Natural killer cell treated with Interleukin-12 subunit alpha and Interleukin-12 subunit beta and Interleukin-15 and Interleukin-18, amount 100 ng/mL, for 72 hours (primary cell): Measurements from ENCODE around the gene GPC6. TPM values are rescaled to one million over a fixed set of nuclear protein-coding genes. Genes with fewer than 3 reads are reported as not detected.

Experiments
- ATAC-seq, 2 donors: fragments of 150-1000 bp; cut with Tn5 transposase in 1 of 2; sonication (Bioruptor Pico), chemical (Tn5 transposase) in 1 of 2; 2 replicates each; pipeline ENCODE4 v1.10.0; 2021
- DNase-seq: peaks from one replicate; pipeline ENCODE4 v3.0.0; 2022; ENCODE audit warnings: low spot score
- H3K27ac Mint-ChIP-seq, 2 donors: 1 replicate in 1 of 2; 2 replicates in 1 of 2; pipeline ENCODE4 v1.8.0; 2022; ENCODE audit warnings: mixed read lengths in 2 of 2, mild to moderate bottlenecking in 1 of 2, moderate library complexity in 1 of 2
- H3K27me3 Mint-ChIP-seq, 2 donors: 1 replicate in 1 of 2; 2 replicates in 1 of 2; pipeline ENCODE4 v1.8.0; 2022; ENCODE audit warnings: mixed read lengths in 2 of 2
- H3K36me3 Mint-ChIP-seq: one replicate; pipeline ENCODE4 v1.8.0; 2022; ENCODE audit warnings: mixed read lengths
- H3K4me1 Mint-ChIP-seq, 2 donors: 1 replicate in 1 of 2; 2 replicates in 1 of 2; pipeline ENCODE4 v1.8.0; 2022; ENCODE audit warnings: low read depth in 2 of 2, mixed read lengths in 2 of 2, mild to moderate bottlenecking in 1 of 2
- H3K4me3 Mint-ChIP-seq: one replicate; pipeline ENCODE4 v1.8.0; 2022; ENCODE audit warnings: mixed read lengths
- H3K9me3 Mint-ChIP-seq: 2 replicates; pipeline ENCODE4 v1.8.0; 2022; ENCODE audit warnings: mixed read lengths
- total RNA-seq, 2 donors: library from RNA; stranded (reverse); gene quantifications; one replicate each; pipeline ENCODE4 v1.2.3, GENCODE V29; 2022

The GPC6 gene
- total RNA-seq, 2 donors from 2014 or later: not detected

GRCh38 chr13:93409816-93410215 lies 183.2 kb downstream of the GPC6 start:
- H3K4me1 Mint-ChIP-seq: no peaks in the 10 kb centered on the region
- DNase-seq: no peak
- ATAC-seq: no peak
- H3K27ac Mint-ChIP-seq: no peak overlapping the region
- H3K36me3 Mint-ChIP-seq: no peaks in the 10 kb centered on the region
- H3K9me3 Mint-ChIP-seq: peaks cover 5% of the 10 kb centered on the region
- no peaks in the 10 kb centered on the region for H3K27me3 Mint-ChIP-seq
- H3K4me3 Mint-ChIP-seq: no peak overlapping the region

- DNase-seq (no peak), ATAC-seq (no peak)
- no peaks in the 10 kb centered on the region for H3K27me3 Mint-ChIP-seq
- no peak overlapping the region for H3K4me3 Mint-ChIP-seq
- no peaks in the 10 kb centered on the region for H3K4me1 Mint-ChIP-seq
- H3K27ac Mint-ChIP-seq: no peak overlapping the region
- H3K9me3 Mint-ChIP-seq: peaks cover 5% of the 10 kb centered on the region
- no peaks in the 10 kb centered on the region for H3K36me3 Mint-ChIP-seq
These were observed 184.6 kb downstream of the GPC6 start for GRCh38 chr13:93411186-93411680.

GRCh38 chr13:93412676-93413075 lies 186.1 kb downstream of the GPC6 start:
- Mint-ChIP-seq H3K27me3 (no peaks in the 10 kb centered on the region), H3K4me3 (no peak overlapping the region), H3K36me3 (no peaks in the 10 kb centered on the region), H3K27ac (no peak overlapping the region), H3K4me1 (no peaks in the 10 kb centered on the region), H3K9me3 (peaks cover 5% of the 10 kb centered on the region)
- ATAC-seq (no peak), DNase-seq (no peak)

GRCh38 chr13:93413972-93414717 lies 187.5 kb downstream of the GPC6 start:
- no peaks in the 10 kb centered on the region for H3K4me1 Mint-ChIP-seq
- H3K4me3 Mint-ChIP-seq: no peak overlapping the region
- H3K27ac Mint-ChIP-seq: no peak overlapping the region
- no peak for DNase-seq
- no peaks in the 10 kb centered on the region for H3K36me3 Mint-ChIP-seq
- H3K9me3 Mint-ChIP-seq: no peaks in the 10 kb centered on the region
- no peaks in the 10 kb centered on the region for H3K27me3 Mint-ChIP-seq
- no peak for ATAC-seq

GRCh38 chr13:93416736-93417355 lies 190.2 kb downstream of the GPC6 start:
- no peaks in the 10 kb centered on the region for H3K9me3 Mint-ChIP-seq
- no peaks in the 10 kb centered on the region for H3K27me3 Mint-ChIP-seq
- ATAC-seq (no peak), DNase-seq (no peak)
- H3K27ac Mint-ChIP-seq: no peak overlapping the region
- H3K4me3 Mint-ChIP-seq: no peak overlapping the region
- no peaks in the 10 kb centered on the region for H3K36me3 Mint-ChIP-seq
- no peaks in the 10 kb centered on the region for H3K4me1 Mint-ChIP-seq

- Mint-ChIP-seq H3K4me1 (no peaks in the 10 kb centered on the region), H3K4me3 (no peak overlapping the region), H3K27ac (no peak overlapping the region), H3K27me3 (no peaks in the 10 kb centered on the region), H3K36me3 (no peaks in the 10 kb centered on the region), H3K9me3 (no peaks in the 10 kb centered on the region)
- ATAC-seq: no peak
- no peak for DNase-seq
These were observed 191.8 kb downstream of the GPC6 start for GRCh38 chr13:93418398-93418797.

- H3K4me3 Mint-ChIP-seq: no peak overlapping the region
- no peak for ATAC-seq
- H3K27ac Mint-ChIP-seq: no peak overlapping the region
- DNase-seq: no peak
- no peaks in the 10 kb centered on the region for H3K9me3 Mint-ChIP-seq
- no peaks in the 10 kb centered on the region for H3K4me1 Mint-ChIP-seq
- no peaks in the 10 kb centered on the region for H3K36me3 Mint-ChIP-seq
- no peaks in the 10 kb centered on the region for H3K27me3 Mint-ChIP-seq
These were observed 193.6 kb downstream of the GPC6 start for GRCh38 chr13:93420206-93420605.

- H3K4me1 Mint-ChIP-seq: no peaks in the 10 kb centered on the region
- no peaks in the 10 kb centered on the region for H3K27me3 Mint-ChIP-seq
- ATAC-seq (no peak), DNase-seq (no peak)
- H3K9me3 Mint-ChIP-seq: no peaks in the 10 kb centered on the region
- H3K36me3 Mint-ChIP-seq: no peaks in the 10 kb centered on the region
- no peak overlapping the region for H3K27ac Mint-ChIP-seq
- H3K4me3 Mint-ChIP-seq: no peak overlapping the region
These were observed 194.3 kb downstream of the GPC6 start for GRCh38 chr13:93420887-93421286.

GRCh38 chr13:93422980-93423543 lies 196.5 kb downstream of the GPC6 start:
- H3K27me3 Mint-ChIP-seq: no peaks in the 10 kb centered on the region
- no peaks in the 10 kb centered on the region for H3K36me3 Mint-ChIP-seq
- H3K9me3 Mint-ChIP-seq: peaks cover 3% of the 10 kb centered on the region
- H3K27ac Mint-ChIP-seq: no peak overlapping the region
- no peak for ATAC-seq
- H3K4me1 Mint-ChIP-seq: no peaks in the 10 kb centered on the region
- DNase-seq: no peak
- no peak overlapping the region for H3K4me3 Mint-ChIP-seq

- ATAC-seq (no peak), DNase-seq (no peak)
- peaks cover 3% of the 10 kb centered on the region for H3K9me3 Mint-ChIP-seq
- H3K27me3 Mint-ChIP-seq: no peaks in the 10 kb centered on the region
- no peak overlapping the region for H3K4me3 Mint-ChIP-seq
- H3K27ac Mint-ChIP-seq: no peak overlapping the region
- no peaks in the 10 kb centered on the region for H3K4me1 Mint-ChIP-seq
- no peaks in the 10 kb centered on the region for H3K36me3 Mint-ChIP-seq
These were observed 198.8 kb downstream of the GPC6 start for GRCh38 chr13:93425411-93425810.

GRCh38 chr13:93430381-93430780 lies 203.8 kb downstream of the GPC6 start:
- H3K27me3 Mint-ChIP-seq: no peaks in the 10 kb centered on the region
- H3K4me3 Mint-ChIP-seq: no peak overlapping the region
- no peaks in the 10 kb centered on the region for H3K36me3 Mint-ChIP-seq
- no peak for ATAC-seq
- H3K27ac Mint-ChIP-seq: no peak overlapping the region
- no peak for DNase-seq
- H3K4me1 Mint-ChIP-seq: no peaks in the 10 kb centered on the region
- peaks cover 6% of the 10 kb centered on the region for H3K9me3 Mint-ChIP-seq

- DNase-seq: no peak
- Mint-ChIP-seq H3K27ac (no peak overlapping the region), H3K36me3 (no peaks in the 10 kb centered on the region), H3K27me3 (no peaks in the 10 kb centered on the region), H3K9me3 (peaks cover 9% of the 10 kb centered on the region), H3K4me3 (no peak overlapping the region), H3K4me1 (no peaks in the 10 kb centered on the region)
- ATAC-seq: no peak
These were observed 209.0 kb downstream of the GPC6 start for GRCh38 chr13:93435651-93436050.

GRCh38 chr13:93437081-93437480 lies 210.5 kb downstream of the GPC6 start:
- no peaks in the 10 kb centered on the region for H3K36me3 Mint-ChIP-seq
- ATAC-seq (no peak), DNase-seq (no peak)
- no peak overlapping the region for H3K27ac Mint-ChIP-seq
- no peaks in the 10 kb centered on the region for H3K27me3 Mint-ChIP-seq
- no peaks in the 10 kb centered on the region for H3K4me1 Mint-ChIP-seq
- H3K9me3 Mint-ChIP-seq: peaks cover 13% of the 10 kb centered on the region
- no peak overlapping the region for H3K4me3 Mint-ChIP-seq

- H3K9me3 Mint-ChIP-seq: peaks cover 4% of the 10 kb centered on the region
- no peaks in the 10 kb centered on the region for H3K27me3 Mint-ChIP-seq
- H3K4me3 Mint-ChIP-seq: no peak overlapping the region
- no peaks in the 10 kb centered on the region for H3K4me1 Mint-ChIP-seq
- H3K36me3 Mint-ChIP-seq: no peaks in the 10 kb centered on the region
- ATAC-seq: no peak
- DNase-seq: no peak
- no peak overlapping the region for H3K27ac Mint-ChIP-seq
These were observed 219.6 kb downstream of the GPC6 start for GRCh38 chr13:93446238-93446637.
